Tibial nerve (tissue), 4 donors: Measurements from ENCODE around the gene PHRF1.

Experiments
- EP300 ChIP-seq, 2 donors: sonication (generic); formaldehyde crosslinking; IDR thresholded peaks; one replicate each; pipeline ENCODE4 v1.6.1; 2017; ENCODE audit warnings: antibody characterized with exemption in 2 of 2, mild to moderate bottlenecking in 1 of 2
- POLR2A ChIP-seq, 2 donors: fragments of 450-650 bp; IDR thresholded peaks; one replicate each; pipeline ENCODE4 v1.6.1; 2017; ENCODE audit warnings: antibody characterized with exemption in 2 of 2, mild to moderate bottlenecking in 2 of 2, moderate library complexity in 2 of 2
- TF ChIP-seq, protein P1 (sequence below), 5 experiments: fragments of 200-600 bp in 3 of 5; fragments of 450-650 bp in 2 of 5; sonication (generic) in 3 of 5; IDR thresholded peaks; one replicate each; pipeline ENCODE4 v1.5.1; 2016 to 2019; ENCODE audit warnings: antibody characterized with exemption in 5 of 5, mild to moderate bottlenecking in 3 of 5, moderate library complexity in 2 of 5

DNA sequence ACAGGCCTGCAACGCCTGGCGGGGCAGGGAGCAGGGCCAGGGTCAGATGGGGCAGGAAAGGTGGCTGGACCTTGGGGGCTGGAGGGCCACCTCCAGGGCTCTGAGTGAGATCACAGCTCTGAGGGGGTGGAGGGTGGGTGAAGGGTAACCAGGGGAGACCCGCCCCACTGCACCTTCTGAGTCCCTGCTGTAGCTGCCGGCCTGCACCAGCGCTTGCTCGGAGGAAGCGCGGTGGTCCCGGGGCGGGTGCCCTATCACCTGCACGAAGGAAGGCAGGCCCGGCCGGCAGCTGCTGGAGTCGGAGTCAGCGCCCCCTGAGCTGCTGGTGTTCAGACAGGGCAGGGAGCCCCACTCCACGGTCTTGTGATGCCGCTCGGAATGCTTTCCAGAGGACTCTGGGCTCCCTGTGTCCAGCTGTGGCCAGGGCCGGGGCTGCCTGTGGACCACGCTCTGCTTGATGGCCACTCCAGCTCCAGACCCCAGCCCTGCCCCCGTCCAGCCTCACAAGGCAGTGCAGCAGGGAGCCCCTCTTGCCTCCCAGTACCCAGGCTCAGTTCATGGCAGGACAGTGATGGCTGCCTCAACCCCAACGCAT is 19.5 kb upstream of the PHRF1 start:
- TF ChIP-seq, protein P1, sequence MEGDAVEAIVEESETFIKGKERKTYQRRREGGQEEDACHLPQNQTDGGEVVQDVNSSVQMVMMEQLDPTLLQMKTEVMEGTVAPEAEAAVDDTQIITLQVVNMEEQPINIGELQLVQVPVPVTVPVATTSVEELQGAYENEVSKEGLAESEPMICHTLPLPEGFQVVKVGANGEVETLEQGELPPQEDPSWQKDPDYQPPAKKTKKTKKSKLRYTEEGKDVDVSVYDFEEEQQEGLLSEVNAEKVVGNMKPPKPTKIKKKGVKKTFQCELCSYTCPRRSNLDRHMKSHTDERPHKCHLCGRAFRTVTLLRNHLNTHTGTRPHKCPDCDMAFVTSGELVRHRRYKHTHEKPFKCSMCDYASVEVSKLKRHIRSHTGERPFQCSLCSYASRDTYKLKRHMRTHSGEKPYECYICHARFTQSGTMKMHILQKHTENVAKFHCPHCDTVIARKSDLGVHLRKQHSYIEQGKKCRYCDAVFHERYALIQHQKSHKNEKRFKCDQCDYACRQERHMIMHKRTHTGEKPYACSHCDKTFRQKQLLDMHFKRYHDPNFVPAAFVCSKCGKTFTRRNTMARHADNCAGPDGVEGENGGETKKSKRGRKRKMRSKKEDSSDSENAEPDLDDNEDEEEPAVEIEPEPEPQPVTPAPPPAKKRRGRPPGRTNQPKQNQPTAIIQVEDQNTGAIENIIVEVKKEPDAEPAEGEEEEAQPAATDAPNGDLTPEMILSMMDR (IDR thresholded peaks at IDR 0.05): no peak
- TF ChIP-seq POLR2A (IDR thresholded peaks at IDR 0.05): no peak
- no peak for TF ChIP-seq EP300 (IDR thresholded peaks at IDR 0.05)
